GM21529 (cell line): ENCODE results near the gene NMUR1.
A peak's percentile ranks its signal among the peaks of the same experiment; 100 is the strongest.

Source experiments
- ATAC-seq: cut with Tn5 transposase; IDR thresholded peaks from one replicate; pipeline ENCODE4 v1.9.1; 2021; ENCODE audit not compliant: unreplicated experiment

NMUR1 gene

DNA sequence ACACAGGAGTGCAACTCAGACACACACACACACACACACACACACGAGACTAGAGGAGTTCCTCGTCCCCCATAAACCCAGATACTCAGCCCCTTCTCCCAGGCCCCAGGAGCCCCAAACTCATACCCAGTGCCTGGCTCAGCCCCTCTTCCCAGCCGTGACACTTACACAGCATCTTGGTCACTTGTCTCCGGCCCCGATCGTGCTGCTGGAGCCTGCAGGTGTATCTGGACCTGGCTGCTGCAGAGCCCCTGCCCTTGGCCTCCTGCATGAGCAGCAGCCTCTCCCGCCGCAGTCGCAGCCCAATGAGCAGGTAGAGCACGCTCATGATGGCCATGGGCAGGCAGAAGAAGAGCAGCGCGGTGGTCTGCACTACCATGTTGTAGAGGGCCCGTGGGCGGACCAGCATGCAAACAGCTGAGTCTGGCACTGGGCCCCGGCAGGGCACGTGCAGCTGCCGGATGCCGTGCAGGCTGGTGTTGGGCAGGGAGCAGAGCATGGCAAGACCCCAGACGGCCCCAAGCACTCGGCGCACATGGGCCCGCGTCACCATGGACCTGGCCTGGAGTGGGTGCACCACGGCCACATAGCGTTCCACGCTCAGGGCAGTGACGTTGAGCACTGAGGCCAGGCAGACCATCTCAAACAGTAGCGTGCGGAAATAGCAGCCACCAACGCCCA, 2.1 kb downstream of the NMUR1 start:
- no peak for ATAC-seq

DNA sequence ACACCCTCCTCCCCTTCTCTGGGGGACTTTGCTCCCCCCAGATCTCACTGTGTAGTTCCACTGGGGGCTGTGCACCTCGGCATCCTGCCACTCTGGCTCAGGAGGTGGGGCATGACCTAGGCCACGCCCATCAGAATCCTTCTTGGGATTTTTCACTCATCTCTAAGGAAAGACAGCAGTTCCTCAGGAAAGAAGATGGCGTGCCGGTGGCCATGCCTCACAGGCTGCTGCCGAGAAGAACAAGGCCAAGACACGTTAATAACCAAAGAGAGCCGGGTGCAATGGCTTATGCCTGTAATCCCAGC, 3.2 kb downstream of the NMUR1 start:
- no peak for ATAC-seq

DNA sequence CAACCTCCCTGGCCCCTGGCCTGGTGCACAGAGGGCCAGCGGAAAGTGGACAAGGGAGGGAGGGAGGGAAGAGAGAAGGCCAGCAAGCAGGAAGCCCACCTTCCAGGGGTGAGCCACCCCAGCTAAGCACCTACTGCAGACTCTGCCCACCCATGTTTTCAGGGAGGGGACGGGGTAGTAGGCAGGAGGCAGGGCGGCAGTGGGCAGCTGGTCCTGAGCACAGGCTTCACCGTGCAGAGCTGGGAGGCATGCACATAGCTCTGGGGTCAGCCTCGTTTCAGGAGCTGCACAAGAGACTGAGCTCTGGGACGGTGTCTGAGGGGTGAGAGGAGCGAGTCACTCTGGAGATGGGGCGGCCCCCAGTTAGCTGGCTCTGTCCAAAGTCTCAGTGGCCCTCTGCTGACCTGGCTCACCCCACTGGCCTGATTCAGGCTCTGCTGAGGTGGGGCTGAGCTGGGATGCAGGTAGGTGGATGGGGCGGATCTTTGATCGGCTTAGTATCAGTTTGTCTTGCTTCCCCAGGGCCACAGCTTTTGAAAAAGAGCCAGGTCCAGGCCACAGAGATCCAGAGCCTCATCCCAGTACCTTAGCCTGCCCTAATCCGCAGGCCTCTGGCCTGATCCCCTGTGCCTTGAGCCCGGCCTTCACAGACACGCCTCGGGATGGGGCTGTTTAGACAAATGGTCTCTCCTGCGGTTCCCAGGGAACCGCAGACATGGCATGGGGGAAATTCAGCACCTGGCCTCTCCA, 3.7 kb downstream of the NMUR1 start:
- no peak for ATAC-seq

DNA sequence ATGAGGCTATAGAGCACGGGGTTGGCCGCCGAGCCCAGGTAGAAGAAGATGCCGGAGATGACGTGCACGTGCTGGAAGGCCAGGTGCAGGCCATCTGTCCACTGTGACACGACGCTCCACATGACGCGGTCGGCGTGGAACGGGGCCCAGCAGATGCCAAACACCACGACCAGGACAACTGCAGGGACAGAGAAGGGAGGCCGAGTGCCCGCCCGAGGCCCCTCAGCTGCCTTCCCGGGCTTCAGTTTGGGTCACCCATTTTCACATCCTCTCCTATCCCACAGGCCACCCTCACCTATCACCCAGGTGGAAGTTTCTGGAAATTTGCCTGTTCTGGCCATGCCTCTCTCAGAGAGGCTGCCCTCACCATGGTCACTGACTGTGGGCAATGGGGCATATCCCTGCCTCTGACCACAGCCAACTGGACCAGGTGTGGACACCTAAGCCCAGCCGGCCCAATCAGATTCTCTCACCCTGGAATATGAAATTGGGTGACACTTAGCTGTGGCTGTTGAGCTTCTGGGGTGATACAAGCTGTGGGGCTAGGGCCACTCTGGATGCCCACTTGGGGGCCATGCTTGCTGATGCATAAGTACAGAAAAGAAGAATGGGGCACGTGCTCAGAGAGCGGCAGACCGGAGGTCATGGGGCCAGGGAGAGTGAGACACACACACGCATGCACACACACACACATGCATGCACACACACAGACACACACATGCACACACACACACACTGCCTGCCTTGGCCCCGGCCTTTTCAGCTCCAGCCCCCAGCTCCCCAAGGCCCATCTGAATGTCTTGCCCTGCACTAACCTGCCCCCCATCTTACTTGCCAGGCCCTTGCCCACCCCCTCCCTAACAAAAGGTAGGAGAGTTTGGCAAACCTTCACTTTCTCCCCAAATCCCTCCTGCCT, 4.7 kb downstream of the NMUR1 start:
- ATAC-seq, result no peak

DNA sequence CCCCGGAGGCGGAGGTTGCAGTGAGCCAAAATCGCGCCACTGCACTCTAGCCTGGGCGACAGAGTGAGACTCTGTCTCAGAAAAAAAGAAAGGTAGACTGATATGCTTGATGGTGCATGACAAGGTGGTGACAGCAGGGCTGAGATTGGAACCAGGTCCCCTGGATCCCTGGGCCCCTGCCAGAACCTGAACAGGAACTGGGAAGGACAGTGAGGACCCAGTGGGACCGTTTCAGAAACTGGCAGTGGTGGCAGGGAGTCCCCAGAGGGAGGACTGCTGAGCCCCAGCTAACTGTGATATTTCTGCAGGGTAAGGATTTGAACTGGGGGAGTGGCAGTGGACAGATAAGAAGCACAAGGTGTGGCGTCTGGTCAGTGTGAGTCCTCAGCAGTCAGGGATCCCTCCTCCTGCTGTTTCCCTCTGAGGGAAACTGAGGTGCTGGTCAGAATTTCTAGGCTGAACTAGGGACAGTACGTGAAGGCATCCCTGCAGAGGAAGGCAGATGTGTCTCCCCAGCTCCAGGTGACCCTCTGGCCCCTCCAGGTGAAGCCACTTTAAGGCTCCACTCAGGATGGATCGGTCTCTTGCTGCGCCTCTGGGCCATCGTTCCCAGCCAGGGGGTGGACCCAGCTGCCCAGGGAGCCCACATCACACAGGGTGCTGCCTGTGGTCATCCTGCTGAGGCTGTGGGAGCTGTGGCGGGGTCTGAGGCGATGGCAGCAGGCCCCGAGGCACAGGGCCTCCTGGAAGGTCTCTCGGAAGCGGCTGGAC, 5.6 kb downstream of the NMUR1 start:
- ATAC-seq, result no peak

DNA sequence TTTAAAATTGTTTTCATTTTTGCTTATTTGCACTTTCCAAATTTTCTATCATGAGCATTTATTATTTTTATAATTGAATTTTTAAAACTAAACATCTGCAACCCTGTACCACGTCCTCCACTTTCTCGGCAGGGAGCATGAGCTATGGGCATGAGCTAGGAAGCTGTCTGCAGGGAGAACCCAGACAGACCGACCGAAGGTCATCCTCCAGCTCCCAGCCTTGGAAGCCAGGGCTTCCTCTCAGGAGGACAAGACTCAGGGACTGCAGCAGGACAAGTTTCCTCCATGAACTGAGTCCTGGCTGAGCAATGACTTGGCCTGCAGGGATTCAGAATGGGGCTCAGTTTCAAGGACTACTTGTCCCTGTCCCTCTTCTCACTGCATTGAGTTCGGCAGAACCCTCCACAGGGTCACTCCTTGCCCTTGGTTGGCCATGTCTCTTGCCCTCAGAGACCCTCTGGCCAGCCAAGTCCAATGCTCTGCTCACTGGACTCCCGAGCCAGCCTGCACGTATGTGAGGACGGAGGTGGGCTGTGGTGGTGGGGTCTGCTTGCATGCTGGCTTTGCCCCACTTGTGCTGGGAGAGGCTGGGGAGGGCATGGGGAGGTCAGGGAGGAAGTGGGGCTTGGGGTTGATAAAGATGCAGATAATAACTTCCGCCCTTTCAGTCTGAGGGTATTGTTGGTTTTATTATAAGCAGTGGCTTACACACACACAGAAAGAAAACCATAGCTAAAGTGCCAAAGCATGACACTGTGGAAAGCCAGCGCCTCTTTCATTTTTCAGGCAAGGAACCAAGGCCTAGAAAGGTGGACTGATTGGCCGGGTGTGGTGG, 6.6 kb downstream of the NMUR1 start:
- ATAC-seq, result no peak

DNA sequence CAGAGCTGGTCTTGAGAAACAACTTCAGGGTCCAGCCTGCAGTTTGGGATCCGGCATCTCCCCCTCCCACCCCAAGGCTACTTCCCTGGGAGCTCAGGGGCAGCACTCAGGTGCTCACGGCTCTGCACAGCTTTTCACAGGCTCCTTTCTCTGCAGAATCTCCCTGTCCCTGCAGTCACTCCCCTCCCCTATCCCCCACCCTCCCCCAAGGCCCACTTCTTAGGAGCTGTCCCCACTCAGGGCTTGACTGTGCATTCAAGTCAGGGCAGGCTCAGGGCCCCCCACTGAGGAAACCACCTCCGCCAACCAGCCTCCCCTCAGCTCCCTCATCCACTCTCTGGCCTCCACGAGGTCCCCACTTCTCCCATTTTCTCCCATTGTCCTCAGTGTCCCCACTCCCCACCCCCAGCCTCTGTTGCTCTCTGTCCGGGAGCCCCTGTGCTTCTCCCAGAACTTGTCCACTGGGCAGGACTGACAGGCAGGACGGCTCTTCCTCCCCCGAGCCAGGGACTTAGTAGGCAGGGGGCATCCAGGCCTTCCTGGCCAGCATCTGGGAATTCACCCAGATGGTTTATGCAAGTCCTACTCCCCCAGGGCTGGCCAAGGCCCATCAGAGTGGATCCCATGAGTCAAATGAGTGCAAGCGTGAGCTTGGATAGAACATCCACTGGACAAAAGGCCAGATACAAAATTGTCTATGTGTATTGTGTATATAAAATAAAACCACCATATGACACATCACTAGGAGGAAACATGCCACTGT, 7.6 kb downstream of the NMUR1 start:
- no peak for ATAC-seq

DNA sequence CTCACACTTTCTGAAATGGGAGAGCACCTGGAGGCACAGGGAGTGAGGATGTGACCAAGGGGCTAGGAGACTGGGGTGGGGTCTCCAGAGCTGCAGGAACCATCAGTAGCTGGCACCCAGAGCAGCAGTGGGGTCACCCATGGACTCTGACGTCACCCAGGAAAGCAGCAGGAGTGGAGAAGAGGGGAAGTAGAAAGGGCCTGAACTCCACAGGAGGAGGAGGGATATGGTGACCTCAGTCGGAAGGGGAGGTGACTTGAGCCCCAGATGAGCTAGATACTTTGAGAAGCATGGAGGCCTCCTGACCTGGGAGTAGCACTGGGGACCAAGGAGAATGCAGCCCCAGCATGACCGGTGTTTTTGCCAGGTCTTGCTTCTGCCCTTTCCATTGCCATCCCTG, 8.8 kb downstream of the NMUR1 start:
- ATAC-seq, result no peak

DNA sequence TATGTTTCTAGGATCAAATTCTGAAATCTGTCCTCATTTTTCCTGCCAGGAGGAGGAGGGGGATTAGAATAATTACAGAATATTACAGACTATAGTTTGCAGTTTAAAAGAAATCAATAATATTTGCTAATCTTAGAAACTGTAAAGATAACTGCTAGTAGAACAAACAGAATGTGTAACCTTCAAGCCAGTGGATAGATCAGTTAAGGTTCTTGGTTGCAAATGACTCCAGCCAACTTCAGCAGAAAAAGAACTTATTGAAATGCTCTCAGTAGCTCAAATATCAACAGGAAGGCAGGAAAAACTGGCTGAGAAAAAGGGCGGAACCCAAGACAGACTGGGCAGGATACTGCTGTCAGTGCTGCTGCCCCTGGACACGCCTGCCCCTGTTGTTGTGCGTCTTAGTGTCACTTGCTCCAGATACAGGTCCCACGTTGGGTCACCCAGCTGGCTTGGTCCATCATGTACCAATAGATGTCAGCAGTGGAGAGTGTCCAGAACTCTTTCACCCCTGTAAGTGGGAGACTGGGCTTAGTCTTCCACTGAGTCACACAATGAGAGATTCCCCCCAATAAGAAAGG, 10.2 kb downstream of the NMUR1 start:
- ATAC-seq, result no peak

DNA sequence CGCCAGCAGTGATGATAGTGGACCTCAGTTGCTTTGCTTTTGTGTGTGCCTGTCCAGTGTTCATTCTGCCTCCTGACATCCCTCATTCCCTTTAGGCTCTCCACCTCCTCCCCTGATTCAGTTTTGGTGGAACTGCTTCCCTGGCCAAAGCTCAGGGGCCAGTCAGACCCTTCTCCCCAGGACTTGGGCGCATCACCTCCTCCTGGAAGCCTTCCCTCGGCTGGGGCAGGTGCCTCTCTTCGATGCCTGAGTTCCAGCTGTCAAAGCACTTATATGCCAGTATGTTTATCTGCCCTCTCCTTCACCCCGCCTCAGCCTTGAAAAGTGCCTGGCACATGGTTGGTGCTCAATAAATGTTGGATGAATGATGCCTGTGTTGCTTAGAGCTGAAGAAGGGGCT, 11.5 kb downstream of the NMUR1 start:
- no peak for ATAC-seq

DNA sequence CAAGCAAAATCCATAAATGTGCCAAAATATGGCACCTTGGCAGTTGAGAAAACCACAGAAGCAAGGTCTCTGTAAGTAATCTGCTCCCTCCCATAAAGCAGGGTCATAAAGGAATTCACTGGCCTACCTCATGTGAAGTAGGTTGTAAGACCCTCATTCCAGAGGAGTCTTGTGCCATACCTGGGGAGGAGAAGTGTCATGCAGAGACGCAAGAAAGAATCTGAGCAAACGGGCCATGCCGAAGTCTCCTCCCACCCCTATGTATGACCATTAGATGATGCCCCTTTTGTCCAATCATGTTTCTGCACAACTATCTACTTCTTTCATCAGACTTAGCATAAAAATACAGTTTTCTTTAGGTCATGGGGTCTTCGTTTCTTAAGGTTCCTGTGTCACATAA, 14.6 kb downstream of the NMUR1 start:
- no peak for ATAC-seq

DNA sequence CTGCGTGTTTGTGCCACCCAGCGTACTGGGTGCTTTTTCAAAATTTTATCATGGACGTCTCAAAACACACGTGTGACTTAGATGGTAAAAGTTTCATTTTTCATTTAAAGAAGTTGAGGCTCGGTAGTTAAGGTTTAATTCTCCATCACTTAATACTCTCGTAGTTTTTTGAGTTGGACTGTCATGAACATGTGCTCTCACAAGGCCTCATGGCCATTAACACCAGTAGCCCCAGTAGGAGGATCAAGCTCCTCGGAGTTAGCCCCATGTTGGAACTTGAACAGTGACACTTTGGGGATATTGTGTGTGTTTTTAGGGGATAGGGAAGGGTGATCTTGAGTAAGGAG, 15.3 kb downstream of the NMUR1 start:
- peak; percentile 0 for ATAC-seq

DNA sequence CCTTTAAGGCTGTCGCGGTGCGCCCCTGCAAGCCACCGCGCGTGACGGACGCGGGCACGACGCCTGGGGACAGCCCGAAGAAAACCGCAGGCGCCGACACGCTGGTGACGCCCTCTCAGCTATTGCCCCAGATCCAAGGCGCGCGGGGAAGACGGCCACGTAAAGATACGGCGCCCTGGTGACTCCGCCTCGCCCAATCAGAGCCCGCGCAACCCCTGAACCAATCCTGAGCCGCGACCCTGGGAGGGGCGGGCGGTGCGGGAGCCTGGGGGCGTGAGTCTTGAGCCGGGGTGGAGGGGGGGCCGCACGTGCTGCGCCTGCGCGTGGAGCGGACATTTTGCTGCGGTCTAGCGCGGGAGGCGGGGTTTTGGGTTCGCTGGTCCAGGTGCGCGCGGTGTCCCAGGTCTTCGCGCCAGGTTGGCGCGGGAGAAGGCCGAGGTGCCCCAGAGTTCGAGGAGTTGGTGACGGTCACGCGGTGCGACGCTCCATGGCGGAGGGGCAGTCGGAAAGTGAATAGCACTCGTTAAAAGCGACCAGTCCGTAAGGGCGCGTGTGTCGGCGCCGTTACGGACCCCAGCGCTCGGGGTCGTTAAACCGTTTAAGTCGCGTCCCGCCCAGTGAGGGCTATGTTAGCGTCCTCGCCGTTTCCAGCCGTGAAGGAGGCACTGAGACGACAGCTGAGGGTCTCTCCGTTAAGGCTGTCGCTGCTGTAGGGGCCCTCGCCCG, 15.9 kb downstream of the NMUR1 start:
- ATAC-seq, result peak; percentile 98

DNA sequence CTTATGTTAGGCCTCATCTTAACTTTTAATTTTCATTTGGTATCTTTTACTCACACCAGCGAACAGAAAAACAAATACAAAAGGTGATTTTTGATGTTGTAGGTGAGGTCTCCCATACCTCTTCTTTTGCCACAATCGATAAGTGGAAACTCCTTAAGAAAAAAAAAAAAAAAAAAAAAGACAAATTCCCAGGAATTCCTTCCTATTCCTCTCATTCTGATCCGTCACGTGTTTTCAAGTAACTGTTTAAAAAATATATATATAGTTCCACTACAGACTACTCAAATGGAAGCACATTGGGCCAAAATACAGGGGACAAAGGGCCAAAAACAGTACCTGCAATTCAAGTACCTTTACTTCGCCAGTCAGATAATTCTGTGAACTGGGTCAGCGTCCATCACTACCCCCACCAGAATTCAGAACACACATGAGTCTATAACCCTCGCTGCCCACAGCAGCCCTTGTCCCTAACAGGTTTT, 16.5 kb downstream of the NMUR1 start:
- no peak for ATAC-seq

DNA sequence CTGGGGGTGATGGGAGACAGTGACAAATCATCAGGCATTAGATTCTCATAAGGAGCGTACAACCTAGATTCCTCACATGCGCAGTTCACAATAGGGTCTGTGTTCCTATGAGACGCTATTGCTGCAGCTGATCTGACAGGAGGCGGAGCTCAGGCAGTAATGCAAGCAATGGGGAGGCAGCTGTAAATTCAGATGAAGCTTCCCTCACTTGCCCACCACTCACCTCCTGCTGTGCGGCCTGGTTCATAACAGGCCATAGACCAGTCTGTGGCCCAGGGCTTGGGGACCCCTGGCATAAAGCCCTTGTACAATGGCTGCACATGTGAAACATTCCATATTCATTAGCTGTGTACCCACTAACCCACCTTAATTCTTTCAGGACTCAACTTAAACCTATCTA, 18.0 kb downstream of the NMUR1 start:
- ATAC-seq, result no peak

DNA sequence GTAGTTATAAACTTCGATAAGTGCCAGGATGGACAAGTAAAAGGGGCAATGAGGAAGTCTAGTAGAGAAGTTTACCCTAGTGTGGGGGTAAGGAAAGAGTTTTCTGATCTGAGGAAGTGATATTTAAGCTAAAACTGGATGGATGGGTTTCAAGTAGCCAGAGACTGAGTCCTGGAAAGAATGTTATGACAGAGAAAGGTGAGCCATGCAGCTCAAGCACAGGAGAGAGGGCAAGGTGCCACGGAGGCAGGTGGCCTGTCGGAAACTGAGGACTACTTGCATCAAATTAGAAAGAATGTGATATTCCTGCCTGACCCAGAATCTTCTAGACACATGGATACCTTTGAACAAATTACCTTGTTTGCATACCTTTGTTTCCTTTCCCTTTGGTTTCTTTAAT, 26.5 kb downstream of the NMUR1 start:
- ATAC-seq, result no peak

DNA sequence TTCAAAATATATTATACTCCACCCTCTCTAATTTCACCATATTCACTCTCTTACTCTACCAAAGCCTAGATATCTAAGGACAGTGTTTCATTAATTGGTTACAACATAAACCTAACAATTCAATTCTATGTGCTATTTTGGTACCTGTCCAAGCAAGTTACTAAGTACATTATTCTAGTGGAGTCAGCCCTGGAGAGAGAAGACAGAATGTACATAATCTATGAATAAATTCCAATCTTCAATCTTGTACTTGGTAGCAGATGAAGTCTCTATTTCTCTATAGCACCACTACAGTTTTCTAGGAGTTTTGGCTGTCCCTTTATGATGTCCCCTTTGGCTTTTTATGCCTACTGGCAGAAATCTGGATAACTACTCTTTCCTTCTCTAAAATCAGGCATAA, 27.6 kb downstream of the NMUR1 start:
- no peak for ATAC-seq

DNA sequence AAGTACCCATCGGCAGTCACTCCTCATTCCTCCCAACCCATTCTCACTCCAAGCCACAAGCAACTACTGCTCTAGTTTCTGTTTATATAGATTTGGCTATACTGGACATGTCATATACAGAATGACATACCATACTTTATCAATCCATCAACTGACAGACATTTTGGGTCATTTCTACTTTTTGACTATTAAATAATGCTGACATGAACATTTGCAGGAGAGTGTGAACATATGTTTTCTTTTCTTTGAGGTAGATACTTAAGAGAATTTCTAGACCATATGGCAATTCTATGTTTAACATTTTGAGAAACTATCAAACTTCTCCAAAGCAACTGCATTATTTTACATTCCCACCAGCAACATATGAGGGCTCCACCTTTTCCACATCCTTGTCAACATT, 32.6 kb downstream of the NMUR1 start:
- ATAC-seq, result no peak

DNA sequence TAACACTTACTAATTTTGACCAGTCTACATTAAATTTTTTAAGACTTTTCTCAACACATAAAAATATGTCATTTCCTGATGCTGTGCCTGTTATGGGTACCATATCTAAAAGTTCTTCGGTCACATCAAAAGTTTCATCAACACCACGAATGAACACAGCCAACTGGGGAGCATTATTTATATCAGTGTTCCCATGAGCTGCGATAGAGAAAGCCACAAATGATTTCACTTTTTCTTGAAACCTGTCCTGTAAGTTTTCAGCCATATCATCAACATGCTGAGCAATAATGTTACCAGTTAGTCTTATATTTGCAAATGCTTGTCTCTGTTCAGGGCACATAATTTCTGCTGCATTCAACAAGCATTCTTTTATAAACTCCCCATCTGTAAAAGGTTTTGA, 35.6 kb downstream of the NMUR1 start:
- ATAC-seq, result no peak
